HG03575 (cell line): ENCODE measurements around the gene ALPK3.
"Not testable (repeated sequence)": the region's sequence is repeated elsewhere in the genome, so short reads cannot be mapped to it uniquely, and the experiment has no call there.

Experiments used
- ATAC-seq: cut with Tn5 transposase; IDR thresholded peaks from one replicate; pipeline ENCODE4 v1.9.1; 2021; ENCODE audit not compliant: unreplicated experiment, insufficient number of reproducible peaks, low FRiP score; ENCODE audit errors: extremely low read depth

ALPK3 gene

DNA sequence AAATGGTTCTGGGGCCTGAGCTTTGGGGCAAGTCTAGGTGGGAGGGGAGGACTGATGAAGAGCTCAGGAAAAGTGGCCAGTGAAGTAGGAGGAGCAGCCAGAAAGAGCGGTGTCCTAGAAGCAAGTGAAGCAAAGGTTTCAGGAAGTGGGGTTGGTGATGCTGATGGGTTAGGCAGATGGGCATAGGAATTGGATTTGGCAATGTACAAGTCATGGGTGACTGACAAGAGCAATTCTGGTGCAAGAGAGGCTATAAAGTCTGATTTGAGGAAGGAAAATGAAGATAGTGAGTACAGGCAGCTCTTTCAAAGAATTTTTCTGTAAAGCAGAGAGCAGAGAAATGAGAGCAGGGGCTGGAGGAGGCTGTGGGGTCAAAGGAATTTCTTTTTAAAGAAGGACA, 19.7 kb downstream of the ALPK3 start:
- no peak for ATAC-seq

DNA sequence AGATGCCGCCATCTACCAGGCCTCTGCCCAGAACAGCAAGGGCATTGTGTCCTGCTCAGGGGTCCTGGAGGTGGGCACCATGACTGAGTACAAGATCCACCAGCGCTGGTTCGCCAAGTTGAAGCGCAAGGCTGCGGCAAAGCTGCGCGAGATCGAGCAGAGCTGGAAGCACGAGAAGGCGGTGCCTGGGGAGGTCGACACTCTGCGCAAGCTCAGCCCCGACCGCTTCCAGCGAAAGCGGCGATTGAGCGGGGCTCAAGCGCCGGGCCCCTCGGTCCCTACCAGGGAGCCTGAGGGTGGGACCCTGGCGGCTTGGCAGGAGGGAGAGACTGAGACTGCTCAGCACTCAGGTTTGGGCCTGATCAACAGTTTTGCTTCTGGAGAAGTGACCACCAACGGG, 22.6 kb downstream of the ALPK3 start:
- ATAC-seq: no peak

DNA sequence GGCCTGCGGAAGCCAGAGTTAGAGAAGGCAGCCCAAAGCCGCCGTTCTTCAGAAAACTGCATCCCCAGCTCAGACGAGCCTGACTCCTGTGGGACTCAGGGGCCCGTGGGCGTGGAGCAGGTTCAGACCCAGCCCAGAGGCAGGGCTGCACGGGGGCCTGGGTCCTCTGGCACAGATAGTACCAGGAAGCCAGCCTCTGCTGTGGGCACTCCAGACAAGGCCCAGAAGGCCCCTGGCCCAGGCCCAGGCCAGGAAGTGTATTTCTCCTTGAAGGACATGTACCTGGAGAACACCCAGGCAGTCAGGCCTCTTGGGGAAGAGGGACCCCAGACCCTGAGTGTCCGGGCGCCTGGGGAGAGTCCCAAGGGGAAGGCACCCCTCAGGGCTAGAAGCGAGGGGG, 23.1 kb downstream of the ALPK3 start:
- no peak for ATAC-seq

DNA sequence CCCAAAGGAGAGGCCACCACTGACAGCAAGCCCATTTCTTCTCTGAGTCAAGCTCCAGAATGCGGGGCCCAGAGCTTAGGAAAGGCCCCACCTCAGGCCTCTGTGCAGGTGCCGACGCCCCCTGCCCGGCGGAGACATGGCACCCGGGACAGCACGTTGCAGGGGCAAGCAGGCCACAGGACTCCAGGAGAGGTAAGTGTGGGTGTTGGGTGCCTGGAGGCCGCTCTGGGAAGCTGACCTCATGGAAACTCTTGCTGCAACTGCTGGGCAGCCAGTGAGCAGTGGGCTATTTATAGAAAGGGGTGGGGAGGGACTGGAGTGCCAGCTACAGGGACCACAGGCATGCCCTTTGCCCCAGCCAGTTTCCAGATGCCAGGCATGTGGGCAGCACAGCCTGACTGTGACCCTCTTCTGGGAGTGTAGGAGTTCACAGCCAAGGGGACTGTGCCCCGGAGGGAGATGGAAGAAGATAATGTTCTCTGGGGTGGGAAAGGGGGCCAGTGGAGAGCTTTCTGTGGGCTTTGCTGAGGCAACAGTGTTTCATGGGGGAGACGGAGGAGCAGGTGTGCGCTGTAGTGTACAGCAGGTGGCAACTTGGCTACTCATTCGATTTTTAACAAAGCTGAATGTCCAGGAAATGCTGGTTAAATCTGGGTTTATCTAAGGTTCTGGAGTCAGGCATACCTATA, 23.7 kb downstream of the ALPK3 start:
- no peak for ATAC-seq

DNA sequence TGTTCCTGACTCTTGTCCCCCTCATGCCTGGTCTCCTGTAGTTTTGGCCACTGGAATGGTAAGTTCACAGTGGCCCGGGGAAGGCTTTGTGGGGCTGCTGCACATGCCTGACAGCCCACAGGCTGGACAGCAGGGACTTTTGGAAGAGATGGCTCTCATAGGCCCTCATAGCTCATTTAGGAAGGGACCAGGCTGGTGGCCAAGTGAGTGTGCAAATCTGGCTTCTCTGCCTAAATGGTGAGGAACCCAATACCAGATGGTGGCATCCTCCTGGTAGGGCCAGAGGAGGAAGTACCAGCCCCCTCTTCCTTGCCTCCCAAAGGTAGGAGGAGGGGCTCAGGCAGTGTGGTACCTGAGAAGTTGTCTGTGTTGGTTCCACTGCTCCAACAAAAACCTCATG, 25.6 kb downstream of the ALPK3 start:
- no peak for ATAC-seq

DNA sequence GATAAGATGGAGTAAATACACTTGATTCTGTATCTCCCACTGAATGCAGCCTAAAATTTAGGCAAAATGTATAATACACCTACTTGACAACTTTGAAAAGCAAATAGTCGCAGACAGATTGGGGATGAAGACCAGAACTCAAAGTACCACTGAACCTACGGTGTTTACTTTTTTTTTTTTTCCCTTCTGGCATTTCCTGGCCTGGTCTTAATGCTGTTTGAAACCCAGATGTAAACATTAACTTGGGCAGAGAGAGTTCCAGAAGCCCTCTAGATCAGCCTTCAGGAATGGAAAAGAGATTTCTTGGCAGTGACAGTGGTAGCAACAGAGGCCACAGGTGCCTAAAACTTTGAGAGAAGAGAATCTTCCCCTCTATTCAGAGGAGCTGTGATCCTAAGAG, 27.8 kb downstream of the ALPK3 start:
- ATAC-seq: no peak

DNA sequence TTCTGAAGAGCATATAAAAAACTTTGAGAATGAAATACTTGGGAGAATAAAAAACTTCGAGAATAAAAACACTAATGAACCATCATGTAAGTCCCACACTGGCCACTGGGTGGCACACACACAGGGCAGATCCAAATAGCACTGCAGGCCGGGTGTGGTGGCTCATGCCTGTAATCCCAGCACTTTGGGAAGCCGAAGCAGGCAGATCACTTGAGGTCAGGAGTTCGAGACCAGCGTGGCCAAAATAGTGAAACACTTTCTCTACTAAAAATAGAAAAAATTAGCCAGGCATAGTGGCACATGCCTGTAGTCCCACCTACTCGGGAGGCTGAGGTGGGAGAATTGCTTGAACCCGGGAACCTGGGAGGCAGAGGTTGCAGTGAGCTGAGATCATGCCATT, 28.5 kb downstream of the ALPK3 start:
- not testable (repeated sequence) for ATAC-seq

DNA sequence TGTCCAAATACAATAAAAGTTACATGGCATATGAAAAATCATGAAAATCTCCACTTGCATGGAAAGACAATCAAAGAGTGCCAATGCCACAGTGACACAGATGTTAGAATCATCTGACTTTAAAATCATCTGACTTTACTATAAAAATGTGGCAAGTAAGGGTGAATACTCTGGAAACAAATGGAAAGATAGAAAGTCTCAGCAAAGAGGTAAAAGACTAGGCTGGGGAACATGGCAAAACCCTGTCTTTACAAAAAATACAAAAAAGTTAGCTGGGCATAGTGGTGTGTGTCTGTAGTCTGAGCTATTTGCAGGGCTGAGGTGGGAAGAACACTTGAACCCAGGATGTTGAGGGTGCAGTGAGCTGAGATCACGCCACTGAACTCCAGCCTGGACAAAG, 29.1 kb downstream of the ALPK3 start:
- no peak for ATAC-seq

DNA sequence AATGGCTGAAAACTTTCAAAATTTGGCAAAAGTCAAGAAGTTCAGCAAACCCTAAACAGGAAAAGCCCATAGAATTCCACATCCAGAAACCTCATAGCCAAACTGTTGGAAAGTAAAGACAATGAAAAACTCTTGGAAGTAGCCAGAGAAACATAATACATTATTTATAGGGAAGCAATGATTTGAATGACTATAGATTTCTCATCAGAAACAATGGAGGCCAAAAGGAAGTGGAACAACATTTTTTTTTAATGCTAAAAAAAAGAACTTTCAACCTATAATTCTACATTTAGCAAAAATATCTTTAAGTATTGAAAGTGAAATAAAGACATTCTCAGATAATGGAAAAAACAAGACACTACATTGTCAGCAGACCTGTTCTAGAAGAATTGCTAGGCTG, 30.2 kb downstream of the ALPK3 start:
- ATAC-seq: no peak

DNA sequence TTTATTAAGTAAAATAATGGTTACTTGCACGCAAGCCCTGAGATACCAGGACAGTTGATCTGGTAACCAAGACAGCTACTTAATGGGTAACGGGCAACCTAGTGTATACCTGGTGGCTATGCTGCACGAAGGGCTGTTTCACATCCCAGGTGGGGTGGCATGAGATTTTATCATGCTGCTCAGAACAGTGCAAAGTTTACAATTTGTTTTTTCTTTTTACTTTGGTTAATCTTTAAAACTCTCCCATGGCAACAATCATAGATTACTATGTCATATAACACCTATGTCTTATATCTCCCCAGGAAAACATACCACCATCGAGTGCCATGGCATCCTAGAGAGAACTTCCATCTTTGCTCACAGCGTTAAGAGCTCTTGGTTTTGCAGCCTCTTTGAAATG, 35.1 kb downstream of the ALPK3 start:
- ATAC-seq: no peak

DNA sequence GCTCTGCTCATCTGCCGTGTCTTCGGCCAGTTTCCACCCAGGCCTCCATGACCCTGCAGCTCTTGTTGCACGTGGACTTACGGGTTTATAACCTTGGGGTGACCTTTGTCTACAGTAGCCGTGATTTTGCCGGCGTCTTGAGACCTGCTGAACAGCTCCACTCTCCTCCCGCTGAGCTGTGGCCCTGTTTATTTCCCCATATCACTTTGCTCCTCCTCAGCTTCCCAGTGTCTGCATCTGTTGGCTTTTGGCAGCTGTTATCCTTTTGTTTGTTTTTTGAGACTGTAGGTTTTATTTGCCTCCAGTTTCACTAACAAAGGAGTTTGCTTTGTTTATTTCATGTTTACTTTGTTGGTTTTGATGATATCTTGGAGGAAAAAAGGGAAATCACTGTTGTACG, 38.0 kb downstream of the ALPK3 start:
- no peak for ATAC-seq

DNA sequence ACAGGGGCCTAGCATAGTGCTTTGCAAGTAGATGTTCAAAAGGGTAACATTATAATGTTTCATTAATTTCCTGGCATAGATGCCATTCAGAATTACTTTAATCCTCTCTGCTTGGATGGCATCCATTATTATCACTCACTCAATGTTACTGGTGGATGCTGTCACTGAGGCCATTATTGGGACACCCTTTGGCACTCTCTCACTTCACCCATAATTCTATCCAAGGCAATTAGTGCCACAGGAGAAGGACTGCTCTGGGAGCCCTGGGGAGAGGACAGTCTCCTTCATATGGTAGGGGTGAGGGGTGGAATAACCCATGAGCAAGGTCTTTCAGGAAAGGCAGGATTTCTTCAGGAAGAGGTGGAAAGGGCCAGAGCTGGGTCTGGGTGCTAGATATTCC, 38.6 kb downstream of the ALPK3 start:
- ATAC-seq: no peak

DNA sequence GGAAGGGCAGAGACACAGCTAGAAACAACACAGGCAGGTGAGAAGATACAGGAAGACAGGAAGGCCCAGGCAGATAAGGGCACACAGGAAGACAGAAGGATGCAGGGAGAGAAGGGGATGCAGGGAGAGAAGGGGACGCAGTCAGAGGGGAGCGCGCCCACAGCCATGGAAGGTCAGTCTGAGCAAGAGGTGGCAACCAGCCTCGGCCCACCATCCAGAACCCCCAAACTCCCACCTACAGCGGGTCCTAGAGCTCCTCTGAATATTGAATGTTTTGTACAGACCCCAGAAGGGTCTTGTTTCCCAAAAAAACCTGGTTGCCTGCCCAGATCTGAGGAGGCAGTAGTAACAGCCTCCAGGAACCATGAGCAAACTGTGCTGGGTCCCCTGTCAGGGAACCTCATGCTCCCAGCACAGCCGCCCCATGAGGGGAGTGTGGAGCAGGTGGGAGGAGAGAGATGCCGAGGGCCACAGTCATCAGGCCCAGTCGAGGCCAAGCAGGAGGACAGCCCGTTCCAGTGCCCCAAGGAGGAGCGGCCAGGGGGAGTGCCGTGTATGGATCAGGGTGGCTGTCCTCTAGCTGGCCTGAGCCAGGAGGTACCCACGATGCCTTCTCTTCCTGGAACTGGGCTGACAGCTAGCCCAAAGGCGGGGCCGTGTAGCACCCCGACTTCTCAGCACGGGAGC, 39.7 kb downstream of the ALPK3 start:
- no peak for ATAC-seq

DNA sequence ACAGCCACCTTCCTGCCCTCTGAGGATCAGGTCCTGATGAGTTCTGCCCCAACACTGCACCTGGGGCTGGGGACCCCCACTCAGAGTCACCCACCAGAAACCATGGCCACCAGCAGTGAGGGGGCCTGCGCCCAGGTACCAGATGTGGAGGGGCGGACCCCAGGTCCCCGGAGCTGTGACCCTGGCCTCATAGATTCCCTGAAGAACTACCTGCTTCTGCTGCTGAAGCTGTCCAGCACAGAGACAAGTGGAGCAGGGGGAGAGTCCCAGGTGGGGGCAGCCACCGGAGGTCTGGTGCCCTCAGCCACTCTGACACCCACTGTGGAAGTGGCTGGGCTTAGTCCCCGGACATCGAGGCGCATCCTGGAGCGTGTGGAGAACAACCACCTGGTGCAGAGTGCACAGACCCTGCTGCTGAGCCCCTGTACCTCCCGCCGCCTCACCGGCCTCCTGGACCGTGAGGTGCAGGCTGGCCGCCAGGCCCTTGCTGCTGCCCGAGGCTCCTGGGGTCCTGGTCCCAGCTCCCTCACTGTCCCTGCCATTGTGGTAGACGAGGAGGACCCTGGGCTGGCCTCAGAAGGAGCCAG, 40.4 kb downstream of the ALPK3 start:
- ATAC-seq: no peak

DNA sequence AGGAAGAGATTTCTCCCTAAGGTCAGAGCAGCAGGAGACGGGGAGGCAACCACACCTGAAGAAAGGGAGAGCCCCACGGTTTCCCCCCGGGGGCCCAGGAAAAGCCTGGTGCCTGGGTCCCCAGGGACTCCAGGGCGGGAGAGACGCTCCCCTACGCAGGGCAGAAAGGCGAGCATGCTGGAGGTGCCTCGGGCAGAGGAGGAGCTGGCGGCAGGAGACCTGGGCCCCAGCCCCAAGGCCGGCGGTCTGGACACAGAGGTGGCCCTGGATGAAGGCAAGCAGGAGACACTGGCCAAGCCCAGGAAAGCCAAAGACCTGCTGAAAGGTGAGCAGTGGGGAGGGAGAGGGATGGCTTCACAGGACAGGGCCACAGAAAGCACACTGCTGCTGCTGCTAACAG, 41.1 kb downstream of the ALPK3 start:
- no peak for ATAC-seq

DNA sequence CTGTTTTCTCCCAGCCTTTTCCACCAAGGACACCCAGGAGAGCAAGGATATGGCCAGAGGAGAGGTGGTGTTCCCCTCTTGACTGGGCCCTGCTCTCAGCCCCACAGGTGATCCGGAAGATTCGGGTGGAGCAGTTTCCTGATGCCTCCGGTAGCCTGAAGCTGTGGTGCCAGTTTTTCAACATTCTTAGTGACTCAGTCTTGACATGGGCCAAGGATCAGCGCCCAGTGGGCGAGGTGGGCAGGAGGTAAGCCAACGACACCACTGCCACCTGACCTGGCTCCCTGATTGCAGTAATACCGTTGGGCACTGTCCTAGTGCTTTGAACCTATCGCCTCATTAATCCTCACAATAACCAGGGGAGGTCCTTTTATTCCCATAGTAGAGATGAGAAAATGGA, 42.0 kb downstream of the ALPK3 start:
- no peak for ATAC-seq

DNA sequence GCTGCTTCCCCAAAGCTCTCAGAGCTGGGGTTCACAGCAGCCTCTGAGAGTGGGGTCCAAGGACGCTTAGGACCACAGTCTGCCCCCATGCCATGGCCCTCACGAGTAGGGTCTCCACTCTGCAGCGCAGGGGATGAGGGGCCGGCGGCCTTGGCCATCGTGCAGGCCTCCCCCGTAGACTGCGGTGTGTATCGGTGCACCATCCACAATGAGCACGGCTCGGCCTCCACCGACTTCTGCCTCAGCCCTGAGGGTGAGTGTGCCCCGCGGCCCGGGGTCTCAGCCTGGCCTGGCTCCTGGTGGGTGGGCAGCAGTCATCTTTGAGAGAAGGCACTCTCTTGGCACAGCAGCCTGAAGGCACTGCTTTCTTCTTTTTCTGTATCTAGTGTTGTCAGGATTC, 42.5 kb downstream of the ALPK3 start:
- no peak for ATAC-seq

DNA sequence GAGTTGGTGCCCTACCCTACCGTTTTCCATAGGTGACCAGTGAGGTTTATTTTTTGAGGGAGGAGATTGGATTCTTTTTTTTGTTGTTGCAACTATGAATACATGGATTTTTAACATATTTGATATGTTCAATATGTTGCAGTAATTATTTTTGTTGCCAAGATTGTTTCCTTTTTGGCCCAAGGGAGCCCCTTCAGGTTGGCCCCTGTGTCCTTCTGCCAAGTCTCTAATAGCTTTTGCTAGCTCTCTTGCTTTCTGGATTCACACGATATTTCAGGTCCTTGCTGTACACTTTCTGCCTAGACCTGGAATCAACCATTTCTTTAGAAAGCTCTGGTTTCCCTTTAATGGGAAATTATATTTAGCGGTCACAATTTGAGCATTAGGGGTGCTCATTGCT, 44.6 kb downstream of the ALPK3 start:
- ATAC-seq: no peak

DNA sequence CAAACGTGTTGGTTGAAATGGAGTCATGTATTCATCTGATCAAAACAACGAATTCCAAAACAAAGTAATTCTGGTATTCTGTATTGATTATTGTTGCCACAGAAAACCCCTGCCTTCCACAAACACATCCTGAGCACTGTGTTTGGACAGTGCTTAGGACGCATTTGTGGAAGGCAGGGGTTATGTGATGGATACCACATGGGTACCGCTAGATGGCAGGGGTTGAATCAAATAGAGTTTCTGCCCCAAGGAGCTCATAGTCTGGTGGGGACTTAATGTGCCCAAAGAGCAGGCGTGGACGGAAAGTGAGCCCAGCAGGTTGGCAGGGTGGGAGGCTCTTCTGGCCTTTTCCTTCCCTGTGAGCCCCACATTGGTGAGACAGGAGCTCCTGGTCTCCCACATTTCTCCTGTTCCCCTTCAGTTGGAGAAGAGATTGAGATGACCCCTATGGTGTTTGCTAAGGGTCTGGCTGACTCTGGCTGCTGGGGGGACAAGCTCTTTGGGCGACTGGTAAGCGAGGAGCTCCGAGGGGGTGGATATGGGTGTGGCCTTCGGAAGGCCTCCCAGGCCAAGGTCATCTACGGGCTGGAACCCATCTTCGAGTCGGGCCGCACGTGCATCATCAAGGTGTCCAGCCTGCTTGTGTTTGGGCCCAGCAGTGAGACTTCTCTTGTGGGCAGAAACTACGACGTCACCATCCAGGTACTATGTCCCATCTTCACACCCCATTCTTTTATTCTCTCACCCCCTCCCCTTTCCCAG, 45.2 kb downstream of the ALPK3 start:
- ATAC-seq: no peak
